ENCODE results near the gene GATB. TPM values are rescaled to one million over a fixed set of nuclear protein-coding genes. Genes with fewer than 3 reads are reported as not detected.

The GATB gene
- total RNA-seq, 1 donor from 2014 or later, result 22.9 TPM

- Mint-ChIP-seq H3K27ac (no peak overlapping the region), H3K36me3 (ENCODE audit: low read depth) (peaks cover 41% of the 10 kb centered on the region), H3K9me3 (no peaks in the 10 kb centered on the region), H3K4me3 (no peak overlapping the region), H3K27me3 (no peaks in the 10 kb centered on the region), H3K4me1 (no peaks in the 10 kb centered on the region)
- no peak for DNase-seq
- TF ChIP-seq CTCF (IDR thresholded peaks at IDR 0.05), result no peak
- intact Hi-C loops (cut with micrococcal nuclease), result no loop called here
- CTCF ChIA-PET, result no interaction called here
- POLR2A ChIA-PET, result no interaction called here
- ATAC-seq (ENCODE audit: low read depth), result no peak
These were observed 69.9 kb downstream of the GATB start for GRCh38 chr4:151690876-151691275.

GRCh38 chr4:151690164-151690870, 70.5 kb downstream of the GATB start:
- H3K27me3 Mint-ChIP-seq, result no peaks in the 10 kb centered on the region
- no peaks in the 10 kb centered on the region for H3K4me1 Mint-ChIP-seq
- ChIA-PET CTCF (no interaction called here), POLR2A (no interaction called here)
- H3K9me3 Mint-ChIP-seq, result no peaks in the 10 kb centered on the region
- no peak for TF ChIP-seq CTCF (IDR thresholded peaks at IDR 0.05)
- no peak overlapping the region for H3K4me3 Mint-ChIP-seq
- DNase-seq, result no peak
- intact Hi-C loops (cut with micrococcal nuclease), result no loop called here
- ATAC-seq (ENCODE audit: low read depth), result no peak
- H3K27ac Mint-ChIP-seq, result no peak overlapping the region
- H3K36me3 Mint-ChIP-seq (ENCODE audit: low read depth), result peaks cover 39% of the 10 kb centered on the region

GRCh38 chr4:151689211-151689991, 71.4 kb downstream of the GATB start:
- no peaks in the 10 kb centered on the region for H3K27me3 Mint-ChIP-seq

GRCh38 chr4:151688785-151689043, 72.1 kb downstream of the GATB start:
- ATAC-seq (ENCODE audit: low read depth), result no peak
- no peak overlapping the region for H3K27ac Mint-ChIP-seq
- H3K4me3 Mint-ChIP-seq, result no peak overlapping the region
- no peak for TF ChIP-seq CTCF (IDR thresholded peaks at IDR 0.05)
- H3K36me3 Mint-ChIP-seq (ENCODE audit: low read depth), result peaks cover 44% of the 10 kb centered on the region
- intact Hi-C loops (cut with micrococcal nuclease), result no loop called here
- POLR2A ChIA-PET, result no interaction called here
- no peaks in the 10 kb centered on the region for H3K27me3 Mint-ChIP-seq
- no peaks in the 10 kb centered on the region for H3K4me1 Mint-ChIP-seq
- DNase-seq, result no peak
- CTCF ChIA-PET, result no interaction called here
- no peaks in the 10 kb centered on the region for H3K9me3 Mint-ChIP-seq

More at GRCh38 chr4:151689211-151689991, 71.4 kb downstream of the GATB start:
- peaks cover 38% of the 10 kb centered on the region for H3K36me3 Mint-ChIP-seq (ENCODE audit: low read depth)
- intact Hi-C loops (cut with micrococcal nuclease), result no loop called here
- ATAC-seq (ENCODE audit: low read depth) (no peak), DNase-seq (no peak)
- no peaks in the 10 kb centered on the region for H3K9me3 Mint-ChIP-seq
- no peak overlapping the region for H3K27ac Mint-ChIP-seq
- ChIA-PET CTCF (no interaction called here), POLR2A (no interaction called here)
- H3K4me1 Mint-ChIP-seq, result no peaks in the 10 kb centered on the region
- no peak for TF ChIP-seq CTCF (IDR thresholded peaks at IDR 0.05)
- no peak overlapping the region for H3K4me3 Mint-ChIP-seq

GRCh38 chr4:151688003-151688784, 72.6 kb downstream of the GATB start:
- H3K4me1 Mint-ChIP-seq, result no peaks in the 10 kb centered on the region
- POLR2A ChIA-PET, result no interaction called here
- CTCF ChIA-PET, result no interaction called here
- ATAC-seq (ENCODE audit: low read depth) (no peak), DNase-seq (no peak)
- H3K4me3 Mint-ChIP-seq, result no peak overlapping the region
- peaks cover 49% of the 10 kb centered on the region for H3K36me3 Mint-ChIP-seq (ENCODE audit: low read depth)
- no peak for TF ChIP-seq CTCF (IDR thresholded peaks at IDR 0.05)
- no peaks in the 10 kb centered on the region for H3K27me3 Mint-ChIP-seq
- intact Hi-C loops (cut with micrococcal nuclease), result no loop called here
- H3K27ac Mint-ChIP-seq, result no peak overlapping the region
- H3K9me3 Mint-ChIP-seq, result no peaks in the 10 kb centered on the region

Measured in activated B cell treated with CpG ODN at 0.5 μM for 24 hours (primary cell).